ENCODE results near the gene GP1BA.

GP1BA gene

DNA sequence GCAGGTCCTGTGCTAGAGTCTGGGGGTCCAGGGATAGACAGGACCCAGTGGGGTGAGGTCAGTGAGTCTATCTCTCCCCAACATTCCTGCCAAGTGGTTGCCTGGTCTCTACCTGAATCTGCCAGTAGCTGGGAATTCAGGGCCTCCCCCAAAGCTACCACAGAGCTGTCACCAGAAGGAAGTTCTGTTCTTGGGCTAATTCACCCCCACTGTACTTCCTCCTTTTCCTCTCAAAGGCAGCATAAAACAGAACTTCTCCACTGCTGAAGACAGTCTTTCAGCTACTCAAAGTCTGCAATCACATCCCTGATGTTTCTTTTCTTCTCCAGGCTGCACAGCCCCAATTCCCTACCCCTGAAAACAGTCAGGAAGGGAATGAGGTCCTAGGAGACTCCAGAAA lies 46.6 kb downstream of the GP1BA start:
- TF ChIP-seq, protein P1, sequence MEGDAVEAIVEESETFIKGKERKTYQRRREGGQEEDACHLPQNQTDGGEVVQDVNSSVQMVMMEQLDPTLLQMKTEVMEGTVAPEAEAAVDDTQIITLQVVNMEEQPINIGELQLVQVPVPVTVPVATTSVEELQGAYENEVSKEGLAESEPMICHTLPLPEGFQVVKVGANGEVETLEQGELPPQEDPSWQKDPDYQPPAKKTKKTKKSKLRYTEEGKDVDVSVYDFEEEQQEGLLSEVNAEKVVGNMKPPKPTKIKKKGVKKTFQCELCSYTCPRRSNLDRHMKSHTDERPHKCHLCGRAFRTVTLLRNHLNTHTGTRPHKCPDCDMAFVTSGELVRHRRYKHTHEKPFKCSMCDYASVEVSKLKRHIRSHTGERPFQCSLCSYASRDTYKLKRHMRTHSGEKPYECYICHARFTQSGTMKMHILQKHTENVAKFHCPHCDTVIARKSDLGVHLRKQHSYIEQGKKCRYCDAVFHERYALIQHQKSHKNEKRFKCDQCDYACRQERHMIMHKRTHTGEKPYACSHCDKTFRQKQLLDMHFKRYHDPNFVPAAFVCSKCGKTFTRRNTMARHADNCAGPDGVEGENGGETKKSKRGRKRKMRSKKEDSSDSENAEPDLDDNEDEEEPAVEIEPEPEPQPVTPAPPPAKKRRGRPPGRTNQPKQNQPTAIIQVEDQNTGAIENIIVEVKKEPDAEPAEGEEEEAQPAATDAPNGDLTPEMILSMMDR (IDR thresholded peaks at IDR 0.05; ENCODE audit: insufficient read depth, low read depth, low read length, missing control alignments), result no peak
- H3K4me3 ChIP-seq (ENCODE audit: low read depth, low read length), result no peak overlapping the region

DNA sequence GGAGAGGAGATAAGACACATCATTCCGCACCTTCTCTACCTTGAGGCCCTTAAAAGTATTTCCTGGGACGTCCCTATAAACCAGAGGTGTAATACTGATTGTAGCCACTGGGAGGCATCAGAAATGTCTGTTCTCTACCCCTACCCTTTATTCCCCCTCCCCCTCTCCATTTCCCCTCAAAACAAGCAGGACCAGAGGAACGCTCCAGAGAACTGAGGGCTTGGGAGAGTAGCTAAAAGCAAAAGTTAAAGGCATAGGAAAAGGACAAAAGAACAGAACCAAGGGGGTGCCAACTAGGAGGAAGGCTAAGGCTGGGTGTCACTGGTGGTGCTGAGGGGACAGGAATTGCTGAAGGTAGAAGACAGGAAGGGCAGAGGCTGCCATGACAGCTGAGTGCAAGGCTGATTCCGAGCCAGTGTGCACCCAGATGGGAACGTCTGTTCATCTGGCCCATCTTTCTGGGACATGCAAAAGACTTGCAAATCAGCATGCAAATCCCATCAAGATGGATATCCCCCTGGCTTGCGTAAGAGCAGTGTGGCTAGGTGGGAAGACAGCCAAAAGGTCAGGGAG lies 48.7 kb downstream of the GP1BA start:
- DNase-seq (ENCODE audit: low read depth), result peak; percentile 73
- no peak overlapping the region for H3K4me3 ChIP-seq (ENCODE audit: low read depth, low read length)

More for the DNA sequence above, 46.6 kb downstream of the GP1BA start:
- DNase-seq (ENCODE audit: low read depth), result no peak

DNA sequence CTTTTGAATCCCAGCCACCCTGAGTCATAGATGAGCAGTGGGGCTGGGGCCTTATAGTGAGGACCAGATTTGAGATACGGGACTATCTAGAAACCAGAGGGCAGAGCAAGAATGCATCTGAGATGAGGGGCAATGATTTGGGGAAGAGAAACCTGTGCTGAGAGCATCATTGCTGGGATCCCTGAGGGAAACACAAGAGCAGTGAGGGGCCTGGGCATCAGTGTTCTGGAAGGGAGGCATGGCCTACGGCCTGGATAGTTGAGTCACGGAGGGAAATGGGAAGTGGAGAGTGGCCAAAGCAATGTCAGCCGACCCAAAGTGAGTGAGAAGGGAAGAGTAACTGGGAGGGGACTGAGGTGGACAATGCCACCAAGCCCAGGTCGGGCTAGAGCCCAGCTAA lies 50.2 kb downstream of the GP1BA start:
- TF ChIP-seq, protein P1 (IDR thresholded peaks at IDR 0.05; ENCODE audit: insufficient read depth, low read depth, low read length, missing control alignments), result no peak
- no peak for DNase-seq (ENCODE audit: low read depth)
- no peak overlapping the region for H3K4me3 ChIP-seq (ENCODE audit: low read depth, low read length)

More for the DNA sequence above, 48.7 kb downstream of the GP1BA start:
- TF ChIP-seq, protein P1 (IDR thresholded peaks at IDR 0.05; ENCODE audit: insufficient read depth, low read depth, low read length, missing control alignments), result peak; percentile 60
